H9 (cell line): ENCODE data around the gene ADAD2. TPM values are rescaled to one million over a fixed set of nuclear protein-coding genes. Genes with fewer than 3 reads are reported as not detected.

Experiments
- DNase-seq: peaks from one replicate; pipeline ENCODE4 v3.0.0-alpha.2; 2017
- H2AFZ ChIP-seq: one replicate; pipeline ENCODE4 v1.6.1; 2013; ENCODE audit warnings: mild to moderate bottlenecking, low read length, control low read depth, moderate library complexity
- H2AK5ac ChIP-seq: 2 replicates; pipeline ENCODE4 v1.6.1; 2013; ENCODE audit warnings: low read length, control low read depth, mixed read lengths; ENCODE audit not compliant: insufficient read length
- H2BK120ac ChIP-seq: one replicate; pipeline ENCODE4 v1.6.1; 2013; ENCODE audit warnings: low read depth, mild to moderate bottlenecking, low read length, control low read depth, inconsistent platforms; ENCODE audit not compliant: poor library complexity, severe bottlenecking
- H2BK12ac ChIP-seq: 2 replicates; pipeline ENCODE4 v1.6.1; 2013; ENCODE audit warnings: low read length, control low read depth, mixed read lengths, low read depth; ENCODE audit not compliant: insufficient read length
- H2BK15ac ChIP-seq: 2 replicates; pipeline ENCODE4 v1.6.1; 2013; ENCODE audit warnings: low read depth, low read length, control low read depth
- H2BK20ac ChIP-seq: one replicate; pipeline ENCODE4 v1.6.1; 2013; ENCODE audit warnings: low read depth, mild to moderate bottlenecking, low read length, control low read depth, inconsistent platforms; ENCODE audit not compliant: poor library complexity, severe bottlenecking
- H2BK5ac ChIP-seq: 2 replicates; pipeline ENCODE4 v1.6.1; 2013; ENCODE audit warnings: low read length, control low read depth, mixed read lengths; ENCODE audit not compliant: insufficient read length
- H3K14ac ChIP-seq: 2 replicates; pipeline ENCODE4 v1.6.1; 2013; ENCODE audit warnings: low read length, control low read depth; ENCODE audit not compliant: insufficient read depth
- H3K18ac ChIP-seq: 2 replicates; pipeline ENCODE4 v1.6.1; 2013; ENCODE audit warnings: low read depth, mild to moderate bottlenecking, mixed read lengths, low read length, control low read depth; ENCODE audit not compliant: insufficient read length
- H3K23ac ChIP-seq: 2 replicates; pipeline ENCODE4 v1.6.1; 2013; ENCODE audit warnings: low read length, control low read depth, mixed read lengths, low read depth; ENCODE audit not compliant: insufficient read length
- H3K23me2 ChIP-seq: 2 replicates; pipeline ENCODE4 v1.6.1; 2013; ENCODE audit warnings: low read depth, mild to moderate bottlenecking, mixed read lengths, low read length, control low read depth; ENCODE audit not compliant: insufficient read length, poor library complexity, severe bottlenecking
- H3K27ac ChIP-seq: 2 replicates; pipeline ENCODE4 v1.5.1; 2013; ENCODE audit warnings: low read length, control low read depth, mixed read lengths, low read depth; ENCODE audit not compliant: insufficient read length
- H3K27me3 ChIP-seq: 2 replicates; pipeline ENCODE4 v1.6.1; 2013; ENCODE audit warnings: low read length, control low read depth, inconsistent platforms; ENCODE audit not compliant: insufficient read depth
- H3K4ac ChIP-seq: 2 replicates; pipeline ENCODE4 v1.6.1; 2013; ENCODE audit warnings: low read depth, mild to moderate bottlenecking, control low read depth, inconsistent platforms, low read length, moderate library complexity
- H3K4me1 ChIP-seq: 2 replicates; pipeline ENCODE4 v1.6.1; 2013; ENCODE audit warnings: low read length, control low read depth, inconsistent platforms; ENCODE audit not compliant: insufficient read depth
- H3K4me2 ChIP-seq: 2 replicates; pipeline ENCODE4 v1.6.1; 2013; ENCODE audit warnings: low read length, control low read depth, mixed read lengths; ENCODE audit not compliant: insufficient read length, insufficient read depth
- H3K56ac ChIP-seq: 2 replicates; pipeline ENCODE4 v1.6.1; 2013; ENCODE audit warnings: low read depth, mild to moderate bottlenecking, mixed read lengths, low read length, control low read depth; ENCODE audit not compliant: insufficient read length
- H3K79me1 ChIP-seq: 2 replicates; pipeline ENCODE4 v1.6.1; 2013; ENCODE audit warnings: low read depth, mild to moderate bottlenecking, moderate library complexity, low read length, control low read depth, inconsistent platforms; ENCODE audit not compliant: insufficient read depth, poor library complexity, severe bottlenecking
- H3K79me2 ChIP-seq: 2 replicates; pipeline ENCODE4 v1.6.1; 2013; ENCODE audit warnings: low read length, control low read depth, inconsistent platforms; ENCODE audit not compliant: insufficient read depth
- H3K9ac ChIP-seq: 2 replicates; pipeline ENCODE4 v1.6.1; 2013; ENCODE audit warnings: low read length, control low read depth, mixed read lengths; ENCODE audit not compliant: insufficient read length; ENCODE audit errors: extremely low read depth
- H3K9me3 ChIP-seq: one replicate; pipeline ENCODE4 v1.6.1; 2013; ENCODE audit warnings: low read depth, low read length, inconsistent platforms; ENCODE audit not compliant: control insufficient read depth
- H3T11ph ChIP-seq: one replicate; pipeline ENCODE4 v1.6.1; 2013; ENCODE audit warnings: mild to moderate bottlenecking, low read length, control low read depth, inconsistent platforms
- H4K20me1 ChIP-seq: one replicate; pipeline ENCODE4 v1.6.1; 2013; ENCODE audit not compliant: control insufficient read depth, insufficient read length, insufficient read depth
- H4K5ac ChIP-seq: 2 replicates; pipeline ENCODE4 v1.6.1; 2013; ENCODE audit warnings: low read depth, mild to moderate bottlenecking, mixed read lengths, low read length, control low read depth; ENCODE audit not compliant: insufficient read length
- H4K8ac ChIP-seq: replicated peaks from 2 replicates; pipeline ENCODE4 v1.6.1; 2013; ENCODE audit warnings: low read length, control low read depth, mixed read lengths, low read depth; ENCODE audit not compliant: insufficient read length
- H4K91ac ChIP-seq: 2 replicates; pipeline ENCODE4 v1.6.1; 2013; ENCODE audit warnings: low read depth, mild to moderate bottlenecking, moderate library complexity, mixed read lengths, low read length, control low read depth; ENCODE audit not compliant: insufficient read length
- H3K27ac Mint-ChIP-seq, 3 experiments: 2 replicates in 2 of 3; 3 replicates in 1 of 3; pipeline ENCODE4 v1.8.0; 2020 to 2021; ENCODE audit warnings: mixed read lengths in 3 of 3, mild to moderate bottlenecking in 1 of 3, moderate library complexity in 1 of 3
- H3K27me3 Mint-ChIP-seq: 2 replicates; pipeline ENCODE4 v1.8.0; 2021; ENCODE audit warnings: low read depth, mild to moderate bottlenecking, moderate library complexity, mixed read lengths
- H3K36me3 Mint-ChIP-seq, 3 experiments: 2 replicates in 2 of 3; 3 replicates in 1 of 3; pipeline ENCODE4 v1.8.0; 2020 to 2021; ENCODE audit warnings: low read depth in 3 of 3, mixed read lengths in 3 of 3; ENCODE audit not compliant: insufficient read depth in 1 of 3
- H3K4me1 Mint-ChIP-seq, 2 experiments: 2 replicates each; pipeline ENCODE4 v1.8.0; 2020; ENCODE audit warnings: mixed read lengths in 2 of 2
- H3K4me3 Mint-ChIP-seq, 2 experiments: 2 replicates in 1 of 2; 3 replicates in 1 of 2; pipeline ENCODE4 v1.8.0; 2020 to 2021; ENCODE audit warnings: mild to moderate bottlenecking in 2 of 2, mixed read lengths in 2 of 2, moderate library complexity in 1 of 2
- H3K9me3 Mint-ChIP-seq, 2 experiments: 2 replicates in 1 of 2; 3 replicates in 1 of 2; pipeline ENCODE4 v1.8.0; 2020; ENCODE audit warnings: mild to moderate bottlenecking in 2 of 2, mixed read lengths in 2 of 2, moderate library complexity in 1 of 2
- WGBS: extraction: QIAGEN DNeasy Blood & Tissue Kit; methylation state at CpG from one replicate; pipeline ENCODE4 v1.1.7; 2013; ENCODE audit warnings: missing lambda C conversion rate, low lambda C conversion rate, mixed read lengths; ENCODE audit not compliant: insufficient read length; ENCODE audit errors: extremely low coverage; 5-methylcytosine and 5-hydroxymethylcytosine counted together
- total RNA-seq: library from RNA; stranded (reverse); gene quantifications from 2 replicates; pipeline ENCODE4 v1.2.1, GENCODE V29; 2021
- TF ChIP-seq, protein P1 (sequence below): fragments of 200-600 bp; sonication (generic); conservative IDR thresholded peaks from 3 replicates; pipeline ENCODE4 v1.8.0; 2021; ENCODE audit warnings: antibody characterized with exemption, mild to moderate bottlenecking

ADAD2 gene
- total RNA-seq, 1 experiment from 2014 or later = 1.0 TPM

DNA sequence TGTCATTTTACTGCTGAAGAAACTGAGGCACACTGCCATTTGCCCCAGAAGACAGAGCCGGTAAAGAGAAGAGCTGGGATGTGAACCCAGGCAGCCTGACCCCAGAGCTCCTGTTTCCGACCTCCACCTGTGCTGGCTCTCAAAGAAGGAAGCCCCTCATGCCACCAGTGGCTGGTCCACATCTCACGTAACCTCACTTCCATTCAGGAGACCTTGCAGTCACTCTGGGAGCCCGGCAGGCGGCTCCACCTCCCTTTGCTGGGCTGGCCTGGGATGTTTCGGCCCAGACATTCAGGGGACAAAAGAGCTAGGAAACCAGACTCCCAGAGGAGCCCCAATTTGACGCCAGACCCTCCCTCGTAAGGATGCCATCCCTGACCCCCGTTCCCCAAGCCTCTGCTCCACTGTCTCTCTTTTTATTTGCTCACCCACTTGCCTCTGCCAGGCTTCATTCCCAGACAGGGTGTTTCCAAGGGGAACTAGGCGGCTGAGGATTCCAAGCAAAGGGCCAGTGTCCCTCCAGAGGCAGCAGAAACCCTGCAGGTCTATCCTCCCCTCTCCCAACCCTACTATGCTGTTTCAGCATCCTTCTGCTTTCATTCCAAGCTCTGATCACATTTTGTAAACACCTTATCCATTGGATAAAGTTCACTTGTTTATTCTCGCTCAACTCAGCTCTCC, 6.9 kb upstream of the ADAD2 start:
- no CpG with 5 or more reads among the region's 11 CpGs for WGBS
- Histone ChIP-seq H3K79me1 (peaks cover 6% of the 10 kb centered on the region), H2BK12ac (no peak overlapping the region), H3K56ac (no peak overlapping the region), H4K8ac (no peak overlapping the region), H4K91ac (no peak overlapping the region), H3K23me2 (peaks cover 6% of the 10 kb centered on the region), H3T11ph (no peak overlapping the region), H4K20me1 (no peaks in the 10 kb centered on the region), H3K4me1 (no peaks in the 10 kb centered on the region), H3K23ac (no peak overlapping the region), H4K5ac (no peak overlapping the region), H2AFZ (no peak overlapping the region), H2BK15ac (no peak overlapping the region), H3K9ac (no peak overlapping the region), H2BK120ac (no peak overlapping the region), H2AK5ac (no peak overlapping the region), H3K18ac (no peak overlapping the region), H3K4me2 (no peak overlapping the region), H2BK20ac (no peak overlapping the region), H3K4ac (no peak overlapping the region), H3K9me3 (no peaks in the 10 kb centered on the region), H3K27me3 (no peaks in the 10 kb centered on the region), H2BK5ac (no peak overlapping the region), H3K14ac (no peak overlapping the region), H3K79me2 (peaks cover 9% of the 10 kb centered on the region; the same call in 1 of the 2 replicates), H3K27ac (no peak overlapping the region)
- Mint-ChIP-seq H3K9me3 (no peaks in the 10 kb centered on the region), H3K27ac (no peak overlapping the region), H3K4me1 (peaks cover 8 to 13% of the 10 kb centered on the region in 2 experiments), H3K36me3 (peaks cover 14 to 49% (median 46%) of the 10 kb centered on the region in 3 experiments; a peak in 6 of 7 replicates), H3K4me3 (no peak overlapping the region; a peak in 1 of 5 replicates), H3K27me3 (peaks cover 2% of the 10 kb centered on the region; the same call in 1 of the 2 replicates)
- TF ChIP-seq, protein P1, sequence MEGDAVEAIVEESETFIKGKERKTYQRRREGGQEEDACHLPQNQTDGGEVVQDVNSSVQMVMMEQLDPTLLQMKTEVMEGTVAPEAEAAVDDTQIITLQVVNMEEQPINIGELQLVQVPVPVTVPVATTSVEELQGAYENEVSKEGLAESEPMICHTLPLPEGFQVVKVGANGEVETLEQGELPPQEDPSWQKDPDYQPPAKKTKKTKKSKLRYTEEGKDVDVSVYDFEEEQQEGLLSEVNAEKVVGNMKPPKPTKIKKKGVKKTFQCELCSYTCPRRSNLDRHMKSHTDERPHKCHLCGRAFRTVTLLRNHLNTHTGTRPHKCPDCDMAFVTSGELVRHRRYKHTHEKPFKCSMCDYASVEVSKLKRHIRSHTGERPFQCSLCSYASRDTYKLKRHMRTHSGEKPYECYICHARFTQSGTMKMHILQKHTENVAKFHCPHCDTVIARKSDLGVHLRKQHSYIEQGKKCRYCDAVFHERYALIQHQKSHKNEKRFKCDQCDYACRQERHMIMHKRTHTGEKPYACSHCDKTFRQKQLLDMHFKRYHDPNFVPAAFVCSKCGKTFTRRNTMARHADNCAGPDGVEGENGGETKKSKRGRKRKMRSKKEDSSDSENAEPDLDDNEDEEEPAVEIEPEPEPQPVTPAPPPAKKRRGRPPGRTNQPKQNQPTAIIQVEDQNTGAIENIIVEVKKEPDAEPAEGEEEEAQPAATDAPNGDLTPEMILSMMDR = no peak; the same call in 1 of the 3 replicates
- DNase-seq = no peak
